ENCODE measurements around the gene GNA15.

The GNA15 gene

GRCh38 chr19:3106509-3107141 is 29.2 kb upstream of the GNA15 start:
- DNase-seq = no peak

- DNase-seq = no peak
These were observed 28.2 kb upstream of the GNA15 start for GRCh38 chr19:3107658-3108057.

GRCh38 chr19:3108775-3109174 is 27.1 kb upstream of the GNA15 start:
- DNase-seq = peak in 1 of 2 experiments; percentile 48

DNA sequence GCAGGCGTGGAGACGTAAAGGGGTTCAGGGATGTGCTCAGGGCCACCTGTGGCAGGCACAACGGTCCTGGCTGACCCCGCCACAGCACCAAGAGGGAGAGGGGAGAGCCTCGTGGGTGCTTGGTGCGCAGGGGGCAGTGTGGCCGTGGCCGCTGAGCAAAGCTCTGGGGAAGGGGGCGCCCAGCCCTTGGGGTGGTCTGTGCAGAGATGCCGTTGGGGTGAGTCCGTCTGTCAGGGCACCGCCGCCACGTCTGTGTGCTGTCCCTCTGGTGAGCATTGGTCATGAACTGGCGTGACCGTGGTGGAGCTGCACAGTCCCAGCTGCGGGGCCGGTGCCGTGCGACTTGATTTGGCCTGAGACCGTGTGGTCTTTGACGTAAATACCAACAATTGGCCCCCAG is 26.3 kb upstream of the GNA15 start:
- no peak for DNase-seq

GRCh38 chr19:3110126-3110825 is 25.6 kb upstream of the GNA15 start:
- DNase-seq = no peak

DNA sequence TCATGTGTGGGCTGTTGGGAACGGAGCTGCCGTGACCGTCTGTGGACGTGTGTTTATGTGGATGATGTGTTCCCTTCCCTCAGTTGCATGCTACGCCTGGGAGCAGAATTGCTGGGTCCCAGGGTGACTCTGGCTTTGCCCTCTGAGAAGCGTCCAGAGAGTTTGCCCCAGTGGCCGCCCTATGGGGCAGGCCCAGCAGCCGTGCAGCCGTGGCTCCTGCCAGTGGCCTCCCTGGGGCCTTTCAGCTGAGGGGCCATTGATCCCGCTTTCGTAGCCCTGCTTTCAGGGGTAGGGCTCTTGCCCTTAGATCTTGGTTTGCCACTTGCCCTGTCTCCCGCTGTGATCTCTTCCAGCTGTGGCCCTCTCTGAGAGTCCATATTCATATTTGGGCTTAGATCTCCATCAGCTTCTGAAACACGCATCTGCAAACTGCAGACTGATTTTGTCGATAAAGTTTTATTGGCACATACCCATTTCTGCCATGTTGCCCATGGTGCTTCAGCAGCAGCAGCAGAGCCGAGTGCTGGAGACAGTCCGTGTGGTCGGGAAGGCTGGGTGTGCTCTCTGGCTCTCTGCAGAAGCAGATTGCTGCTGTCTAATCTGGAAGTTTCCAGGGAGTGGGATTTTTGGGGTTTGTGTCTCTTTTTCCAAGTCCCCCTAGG is 24.1 kb upstream of the GNA15 start:
- DNase-seq = no peak

DNA sequence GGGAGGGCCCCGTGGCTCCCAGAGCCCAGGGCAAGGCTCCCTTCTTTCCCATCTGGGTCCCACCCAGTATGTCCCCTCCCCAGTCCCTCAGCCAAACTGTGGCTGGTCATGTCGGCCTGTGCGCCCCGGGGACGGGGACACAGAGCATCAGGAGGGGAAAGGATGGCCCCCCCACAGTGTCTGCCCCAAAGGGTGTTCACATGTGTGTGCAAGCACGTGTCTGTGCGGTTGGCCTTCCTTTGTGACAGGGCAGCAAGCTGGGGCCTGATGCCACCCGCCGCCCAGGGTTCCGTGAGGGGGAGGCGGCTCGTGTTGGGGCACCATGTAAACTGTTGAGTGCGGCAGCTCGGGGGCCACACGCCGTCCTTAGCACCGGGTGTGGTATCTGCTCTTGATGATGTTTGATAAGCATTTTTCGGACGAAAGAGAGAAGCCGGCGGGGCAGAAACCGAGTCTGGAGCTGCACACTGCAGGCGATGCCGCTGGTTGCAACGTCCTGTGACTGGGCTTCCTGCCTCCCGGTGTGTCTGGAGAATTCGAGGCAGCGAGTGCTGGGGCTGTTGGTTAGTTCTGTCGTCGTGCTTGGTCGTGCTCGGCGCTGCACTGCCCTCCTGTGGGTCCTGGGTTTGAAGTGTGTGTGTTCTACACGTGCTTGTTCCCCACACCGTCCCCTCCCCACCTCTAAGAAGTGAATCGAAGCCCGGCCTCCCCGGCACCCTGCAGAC is 23.3 kb upstream of the GNA15 start:
- no peak for DNase-seq

DNA sequence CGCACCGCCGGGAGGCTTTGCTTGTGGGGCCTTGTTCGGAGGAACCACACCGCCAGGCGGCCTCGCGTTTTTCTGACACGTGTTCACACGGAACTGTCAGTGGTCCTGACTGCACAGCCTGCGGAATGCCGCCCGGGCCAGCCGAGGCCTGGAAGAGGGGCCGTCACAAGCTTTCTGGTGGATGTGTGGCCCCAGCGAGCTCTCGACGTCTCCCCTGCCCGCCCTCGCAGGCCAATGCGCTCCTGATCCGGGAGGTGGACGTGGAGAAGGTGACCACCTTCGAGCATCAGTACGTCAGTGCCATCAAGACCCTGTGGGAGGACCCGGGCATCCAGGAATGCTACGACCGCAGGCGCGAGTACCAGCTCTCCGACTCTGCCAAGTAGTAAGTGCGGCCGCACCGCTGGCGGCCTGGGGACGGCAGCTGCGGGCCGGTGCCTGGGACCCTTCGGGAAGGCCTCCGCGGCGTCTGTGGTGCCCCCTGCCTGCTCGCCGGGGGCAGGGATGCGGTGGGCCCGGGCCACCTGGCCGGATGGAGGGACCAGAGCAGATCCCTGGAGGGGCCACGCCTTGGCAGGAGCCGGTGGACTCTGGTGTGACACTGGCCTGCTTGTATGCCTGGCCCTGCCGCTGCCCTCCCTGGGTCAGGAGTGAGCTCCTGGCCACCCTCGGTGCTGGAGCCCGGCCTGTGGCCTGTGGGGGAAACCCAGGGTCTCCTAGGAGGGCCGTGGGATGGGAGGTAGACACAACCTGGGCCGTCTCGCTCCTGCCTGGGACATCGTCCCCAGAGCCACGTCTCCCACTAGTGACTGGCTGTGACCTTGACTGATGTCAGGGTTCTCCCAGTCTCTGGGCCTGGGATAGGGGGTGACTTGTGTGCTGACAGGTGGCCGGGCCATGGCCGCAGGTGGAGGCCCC is 22.5 kb upstream of the GNA15 start:
- no peak for DNase-seq

- DNase-seq = no peak
These were observed 21.7 kb upstream of the GNA15 start for GRCh38 chr19:3114018-3114726.

DNA sequence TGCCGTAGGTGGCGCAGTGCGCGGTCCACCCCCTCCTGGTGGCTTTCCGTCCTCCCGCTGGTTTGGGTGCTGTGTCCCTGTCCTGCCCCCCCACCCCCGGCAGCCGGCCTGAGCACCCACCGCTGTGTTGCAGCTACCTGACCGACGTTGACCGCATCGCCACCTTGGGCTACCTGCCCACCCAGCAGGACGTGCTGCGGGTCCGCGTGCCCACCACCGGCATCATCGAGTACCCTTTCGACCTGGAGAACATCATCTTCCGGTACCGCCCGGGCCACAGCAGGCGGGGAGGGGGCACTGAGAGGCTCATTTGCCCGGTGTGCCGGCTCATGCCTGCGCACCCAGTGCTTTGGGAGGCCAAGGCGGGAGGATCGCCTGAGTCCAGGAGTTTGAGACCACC is 21.0 kb upstream of the GNA15 start:
- no peak for DNase-seq

DNA sequence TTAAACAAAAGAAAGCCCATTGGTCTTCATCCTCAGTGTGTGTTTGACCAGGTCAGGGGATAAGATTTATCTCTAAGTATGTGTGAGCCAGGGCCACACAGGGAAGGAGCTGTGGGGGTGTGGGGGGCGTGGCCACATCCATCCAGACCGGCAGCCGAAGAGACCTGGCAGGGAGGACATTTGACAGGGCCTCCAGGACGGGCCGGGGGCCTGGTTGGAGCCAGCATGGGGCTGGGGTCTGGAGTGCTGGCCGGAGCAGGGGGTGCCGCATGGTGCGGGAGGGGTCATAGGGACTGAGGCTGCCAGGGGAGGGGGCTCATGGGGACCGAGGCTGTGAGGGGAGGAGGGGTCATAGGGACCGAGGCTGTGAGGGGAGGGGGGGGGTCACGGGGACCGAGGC is 20.4 kb upstream of the GNA15 start:
- no peak for DNase-seq

GRCh38 chr19:3115916-3116602 is 19.8 kb upstream of the GNA15 start:
- no peak for DNase-seq

DNA sequence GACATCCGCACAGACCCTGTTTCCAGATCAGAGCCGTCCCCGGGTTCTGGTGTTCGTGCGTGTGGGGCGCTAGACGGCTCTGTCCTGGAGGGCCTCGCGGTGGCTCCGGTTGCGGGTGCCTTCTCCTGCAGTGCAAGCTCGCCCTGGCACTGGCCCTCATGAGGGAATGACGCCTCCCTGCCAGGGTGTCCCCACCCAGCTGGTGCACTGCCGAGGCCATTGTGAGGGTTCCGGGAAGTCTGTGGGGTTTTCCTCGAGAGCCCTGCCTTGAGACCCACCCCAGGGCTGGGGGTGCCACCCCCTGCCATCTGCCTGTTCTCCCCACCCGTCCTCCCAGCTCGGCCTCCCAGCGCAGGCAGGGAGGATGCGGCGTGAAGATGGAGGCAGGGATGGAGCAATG is 19.2 kb upstream of the GNA15 start:
- no peak for DNase-seq

DNA sequence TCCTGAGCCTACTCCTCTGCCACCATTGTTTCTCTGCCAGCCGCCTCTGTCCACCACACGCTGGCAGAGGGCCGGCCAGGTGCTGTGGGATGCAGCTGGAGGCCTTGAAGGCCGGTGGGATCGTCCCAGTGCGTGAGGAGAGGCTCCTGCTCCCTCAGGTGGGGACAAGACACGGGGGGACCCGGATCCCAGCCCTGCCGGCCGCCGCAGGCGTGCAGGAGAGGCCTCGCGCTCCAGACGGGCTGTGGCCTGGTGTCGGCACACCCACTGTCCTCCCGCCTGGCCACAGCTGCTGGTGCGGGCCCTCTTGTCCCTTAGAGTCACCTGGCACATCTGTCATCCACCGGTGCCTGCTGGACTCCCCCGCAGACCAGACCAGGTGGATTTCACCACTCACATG is 18.1 kb upstream of the GNA15 start:
- no peak for DNase-seq

GRCh38 chr19:3118232-3119070 is 17.4 kb upstream of the GNA15 start:
- no peak for DNase-seq

- DNase-seq = no peak
These were observed 16.7 kb upstream of the GNA15 start for GRCh38 chr19:3119071-3119595.

DNA sequence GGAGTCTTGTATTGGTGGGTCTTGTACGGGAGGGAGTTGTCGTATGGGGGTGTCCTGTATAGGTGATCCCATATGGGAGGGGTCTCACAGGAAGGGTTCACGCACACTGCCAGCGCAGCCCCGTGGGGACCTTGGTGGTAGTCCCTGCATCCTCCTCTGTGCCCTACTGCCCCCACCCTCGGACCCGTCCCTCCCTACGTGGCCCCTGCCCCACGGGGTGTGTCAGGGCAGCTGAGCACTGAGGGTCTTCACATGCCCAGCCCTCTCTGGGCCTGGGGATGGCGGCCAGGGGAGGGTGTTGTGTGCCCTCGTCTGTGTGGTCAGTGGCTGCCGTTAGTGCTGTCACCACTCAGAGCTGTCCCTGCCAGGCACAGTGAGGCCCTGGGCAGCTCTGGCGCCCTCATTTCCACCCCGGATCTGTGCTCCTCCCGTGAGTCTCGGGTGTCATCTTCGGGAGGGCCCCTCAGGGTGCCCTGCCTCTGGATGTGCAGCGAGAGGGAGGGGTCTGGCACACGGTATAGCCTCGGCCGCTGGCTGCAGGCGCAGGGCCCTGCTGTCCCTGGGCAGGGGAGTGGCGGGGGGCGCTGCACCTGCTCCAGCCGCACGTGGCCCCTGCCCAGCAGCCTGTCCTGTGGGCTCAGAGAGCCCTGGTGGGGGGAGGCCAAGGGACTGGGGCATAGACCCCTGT is 16.0 kb upstream of the GNA15 start:
- DNase-seq = no peak

DNA sequence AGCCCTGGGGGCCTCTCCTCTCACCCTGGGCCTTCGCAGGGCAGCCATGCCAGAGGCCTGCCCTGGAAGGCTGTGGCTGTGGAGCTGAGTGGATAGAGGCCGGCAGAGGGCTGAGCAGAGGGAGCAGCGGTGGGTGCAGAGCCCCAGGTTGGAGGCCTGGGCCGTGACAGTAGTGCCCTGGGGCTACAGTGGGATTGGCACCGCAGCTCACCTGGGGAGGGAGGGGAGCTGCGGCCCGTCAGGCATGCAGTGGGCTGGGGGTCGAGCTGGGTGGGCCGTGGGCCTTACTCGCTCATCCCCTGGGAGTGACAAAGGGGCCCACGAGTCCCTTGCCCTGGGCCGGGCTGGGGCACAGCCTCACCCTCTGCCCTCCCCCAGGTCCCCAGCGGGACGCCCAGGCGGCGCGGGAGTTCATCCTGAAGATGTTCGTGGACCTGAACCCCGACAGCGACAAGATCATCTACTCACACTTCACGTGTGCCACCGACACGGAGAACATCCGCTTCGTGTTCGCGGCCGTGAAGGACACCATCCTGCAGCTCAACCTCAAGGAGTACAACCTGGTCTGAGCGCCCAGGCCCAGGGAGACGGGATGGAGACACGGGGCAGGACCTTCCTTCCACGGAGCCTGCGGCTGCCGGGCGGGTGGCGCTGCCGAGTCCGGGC is 15.1 kb upstream of the GNA15 start:
- no peak for DNase-seq

GRCh38 chr19:3121396-3121795 is 14.4 kb upstream of the GNA15 start:
- no peak for DNase-seq
